ENCODE results near the gene SH3D19. TPM values are rescaled to one million over a fixed set of nuclear protein-coding genes. Genes with fewer than 3 reads are reported as not detected.

Gene SH3D19
- total RNA-seq, 1 experiment from 2014 or later, result 41.7 TPM

DNA sequence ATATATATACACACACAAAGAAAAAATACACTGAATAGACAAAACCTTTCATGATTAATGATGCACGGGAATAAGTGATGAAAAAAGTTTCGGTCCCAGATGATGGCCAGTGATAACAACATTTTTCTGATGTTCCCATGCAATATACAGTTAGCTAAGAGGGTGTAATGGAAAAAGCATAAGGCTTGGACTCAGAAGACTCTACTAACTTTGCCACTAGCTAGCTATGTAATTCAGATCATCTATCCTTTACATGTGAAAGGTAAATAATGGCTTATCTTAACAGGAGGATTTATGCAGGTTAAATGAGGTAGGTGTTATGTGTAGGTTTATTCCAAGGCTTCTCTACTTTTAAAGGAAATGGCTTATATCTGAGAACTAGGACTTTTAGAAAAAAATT is 221.6 kb downstream of the SH3D19 start:
- Histone ChIP-seq H3K27me3 (ENCODE audit: insufficient read depth, low read depth) (no peaks in the 10 kb centered on the region), H3K4me3 (no peak overlapping the region), H3K79me2 (ENCODE audit: low read depth) (peaks cover 44% of the 10 kb centered on the region), H3K9me3 (ENCODE audit: insufficient read depth, low read depth) (no peaks in the 10 kb centered on the region), H3K9me2 (ENCODE audit: insufficient read depth) (no peaks in the 10 kb centered on the region), H2AFZ (no peak overlapping the region), H4K20me1 (ENCODE audit: insufficient read depth) (peaks cover 55% of the 10 kb centered on the region), H3K27ac (0 out of 2 replicates have a peak overlapping the region, but pooled peaks have one; percentile 19), H3K4me2 (no peak overlapping the region), H3K4me1 (replicated peaks; ENCODE audit: insufficient read depth) (peaks cover 9% of the 10 kb centered on the region; the same call in 1 of the 2 replicates), H3F3A (ENCODE audit: insufficient read depth, low read depth) (peaks cover 77% of the 10 kb centered on the region), H3K36me3 (ENCODE audit: low read depth) (peaks cover 36% of the 10 kb centered on the region)
- intact Hi-C loops (cut with micrococcal nuclease; ENCODE audit: unreplicated experiment), result no loop called here
- no peak for DNase-seq
- TF ChIP-seq, protein P1, sequence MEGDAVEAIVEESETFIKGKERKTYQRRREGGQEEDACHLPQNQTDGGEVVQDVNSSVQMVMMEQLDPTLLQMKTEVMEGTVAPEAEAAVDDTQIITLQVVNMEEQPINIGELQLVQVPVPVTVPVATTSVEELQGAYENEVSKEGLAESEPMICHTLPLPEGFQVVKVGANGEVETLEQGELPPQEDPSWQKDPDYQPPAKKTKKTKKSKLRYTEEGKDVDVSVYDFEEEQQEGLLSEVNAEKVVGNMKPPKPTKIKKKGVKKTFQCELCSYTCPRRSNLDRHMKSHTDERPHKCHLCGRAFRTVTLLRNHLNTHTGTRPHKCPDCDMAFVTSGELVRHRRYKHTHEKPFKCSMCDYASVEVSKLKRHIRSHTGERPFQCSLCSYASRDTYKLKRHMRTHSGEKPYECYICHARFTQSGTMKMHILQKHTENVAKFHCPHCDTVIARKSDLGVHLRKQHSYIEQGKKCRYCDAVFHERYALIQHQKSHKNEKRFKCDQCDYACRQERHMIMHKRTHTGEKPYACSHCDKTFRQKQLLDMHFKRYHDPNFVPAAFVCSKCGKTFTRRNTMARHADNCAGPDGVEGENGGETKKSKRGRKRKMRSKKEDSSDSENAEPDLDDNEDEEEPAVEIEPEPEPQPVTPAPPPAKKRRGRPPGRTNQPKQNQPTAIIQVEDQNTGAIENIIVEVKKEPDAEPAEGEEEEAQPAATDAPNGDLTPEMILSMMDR (conservative IDR thresholded peaks at IDR 0.05), result no peak
- no TSS peak for BruUV-seq (replicated peaks)
- CTCF ChIA-PET, result no interaction called here
- POLR2A ChIA-PET (ENCODE audit: unreplicated experiment), result interaction anchor here (0.6 kb wide), 1 partner anchor 509 kb away, joined by 3 read pairs; no protein-coding TSS in a partner anchor

DNA sequence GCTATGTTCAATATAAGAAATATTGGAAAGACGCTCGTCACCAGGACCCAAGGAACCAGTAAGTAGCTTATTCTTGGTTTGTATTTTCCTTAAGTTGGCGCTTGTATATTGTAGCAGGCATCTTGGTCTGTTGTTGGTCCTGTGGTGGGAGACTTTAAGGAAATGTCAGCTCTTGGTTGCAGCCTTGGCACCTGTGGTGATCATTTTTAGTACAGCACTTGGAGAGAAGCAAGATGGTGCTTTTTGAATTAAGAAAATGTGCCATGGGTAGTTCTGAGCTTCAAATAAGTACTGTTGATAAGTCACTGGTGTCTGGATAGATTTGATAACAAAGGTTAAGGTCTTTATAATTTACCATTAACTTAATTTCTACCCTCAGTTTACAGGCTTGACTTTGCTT is 224.9 kb downstream of the SH3D19 start:
- Histone ChIP-seq H3F3A (ENCODE audit: insufficient read depth, low read depth) (peaks cover 54% of the 10 kb centered on the region), H3K36me3 (ENCODE audit: low read depth) (peaks cover 36% of the 10 kb centered on the region), H3K9me3 (ENCODE audit: insufficient read depth, low read depth) (no peaks in the 10 kb centered on the region), H4K20me1 (ENCODE audit: insufficient read depth) (peaks cover 44% of the 10 kb centered on the region), H3K9me2 (ENCODE audit: insufficient read depth) (no peaks in the 10 kb centered on the region), H2AFZ (no peak overlapping the region), H3K4me1 (replicated peaks; ENCODE audit: insufficient read depth) (peaks cover 9% of the 10 kb centered on the region; the same call in 1 of the 2 replicates), H3K27ac (peak overlapping the region; percentile 91), H3K4me2 (peak overlapping the region; percentile 98), H3K27me3 (ENCODE audit: insufficient read depth, low read depth) (no peaks in the 10 kb centered on the region), H3K4me3 (peak overlapping the region; percentile 99), H3K79me2 (ENCODE audit: low read depth) (peaks cover 44% of the 10 kb centered on the region)
- no peak for DNase-seq
- BruUV-seq (replicated peaks), result no TSS peak
- intact Hi-C loops (cut with micrococcal nuclease; ENCODE audit: unreplicated experiment), result no loop called here
- no peak for TF ChIP-seq EZH2 (IDR thresholded peaks at IDR 0.05; ENCODE audit: low read depth)
- TF ChIP-seq, protein P1 (conservative IDR thresholded peaks at IDR 0.05), result no peak
- CTCF ChIA-PET, result no interaction called here
- POLR2A ChIA-PET (ENCODE audit: unreplicated experiment), result no interaction called here

DNA sequence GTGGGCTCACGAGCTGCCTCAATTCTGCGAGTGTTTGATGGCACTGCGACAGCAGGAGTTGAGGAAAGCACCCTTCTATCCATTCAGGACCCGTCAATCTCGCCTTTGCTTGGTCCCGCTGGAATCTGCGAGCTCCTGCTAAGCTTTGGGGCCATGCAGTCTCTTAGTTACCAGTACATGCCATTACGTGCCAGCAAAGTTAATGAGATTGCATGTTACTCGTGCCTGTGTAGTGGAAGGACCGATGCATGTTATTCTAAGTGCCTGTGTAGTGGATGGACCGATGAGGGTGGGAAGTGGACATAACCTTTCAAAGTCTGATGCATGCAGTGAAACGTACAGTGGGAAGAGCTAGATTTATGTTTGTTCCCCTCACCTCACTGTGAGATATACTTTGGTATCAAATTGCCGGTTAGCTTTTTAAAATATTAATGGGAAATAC is 225.4 kb downstream of the SH3D19 start:
- Histone ChIP-seq H3K4me3 (peak overlapping the region; percentile 99), H4K20me1 (ENCODE audit: insufficient read depth) (peaks cover 44% of the 10 kb centered on the region), H3K27ac (peak overlapping the region; percentile 91), H3K4me1 (replicated peaks; ENCODE audit: insufficient read depth) (peaks cover 9% of the 10 kb centered on the region; the same call in 1 of the 2 replicates), H2AFZ (peak overlapping the region; percentile 45; the same call in 1 of the 2 replicates), H3K9me2 (ENCODE audit: insufficient read depth) (no peaks in the 10 kb centered on the region), H3K36me3 (ENCODE audit: low read depth) (peaks cover 36% of the 10 kb centered on the region), H3F3A (ENCODE audit: insufficient read depth, low read depth) (peaks cover 50% of the 10 kb centered on the region), H3K9me3 (ENCODE audit: insufficient read depth, low read depth) (no peaks in the 10 kb centered on the region), H3K27me3 (ENCODE audit: insufficient read depth, low read depth) (no peaks in the 10 kb centered on the region), H3K4me2 (peak overlapping the region; percentile 98), H3K79me2 (ENCODE audit: low read depth) (peaks cover 44% of the 10 kb centered on the region)
- no TSS peak for BruUV-seq (replicated peaks)
- no peak for DNase-seq
- ChIA-PET CTCF (no interaction called here), POLR2A (ENCODE audit: unreplicated experiment) (no interaction called here)
- intact Hi-C loops (cut with micrococcal nuclease; ENCODE audit: unreplicated experiment), result loop anchor here (1.0 kb wide), 1 partner anchor 84 kb away; no protein-coding TSS in a partner anchor
- no peak for TF ChIP-seq EZH2 (IDR thresholded peaks at IDR 0.05; ENCODE audit: low read depth)
- TF ChIP-seq, protein P1 (conservative IDR thresholded peaks at IDR 0.05), result no peak

Measured in PC-9 (cell line).